ENCODE results near the gene TFB2M. TPM values are rescaled to one million over a fixed set of nuclear protein-coding genes. Genes with fewer than 3 reads are reported as not detected.

The TFB2M gene
- total RNA-seq: 10 to 100 TPM in 3 of 5 experiments, 1 to 10 TPM in 2; 9.5 to 12.2 (median 10.3) TPM
- polyA plus RNA-seq: 10 to 100 TPM; 12.1 to 18.2 TPM
- 10.5 reads per million, percentile 37 among the genes with 10 or more reads in this experiment for total RNA-seq

- intact Hi-C loops (cut with micrococcal nuclease): loop anchor here (1.0 to 10.0 kb wide), 18 partner anchors 35 to 1914 kb away; partner anchors contain the start of genes HNRNPU (in 2 of the 2), SMYD3 (in 2 of the 2), ZNF669 (in 2 of the 2) and COX20 (in 1 of the 2)
- Mint-ChIP-seq H3K27me3 (no peaks in the 10 kb centered on the region), H3K36me3 (peaks cover 0 to 10% (median 3%) of the 10 kb centered on the region in 5 donors), H3K4me3 (peak within 1 kb of the TSS; percentile 93 to 99 (median 98)), H3K27ac (peak within 1 kb of the TSS; percentile 90 to 99 (median 96)), H3K4me1 (peaks cover 35 to 61% (median 45%) of the 10 kb centered on the region in 7 donors), H3K9me3 (peaks cover 0 to 2% (median 0%) of the 10 kb centered on the region in 11 donors)
- ATAC-seq (peak; percentile 85), DNase-seq (peak; percentile 75 to 95 (median 89))
- CTCF ChIA-PET: interaction anchor here (0.6 to 1.0 kb wide), 3 partner anchors 13 to 59 kb away, joined by 3 to 5 read pairs (median 3); no protein-coding TSS in a partner anchor
- H3K4me3 ChIP-seq (ENCODE audit: low read length): peak within 1 kb of the TSS; percentile 84
- H3K9me3 ChIP-seq (ENCODE audit: control insufficient read depth in 2 of 3, low read length in 3 of 3): no peaks in the 10 kb centered on the region
- H3K27ac ChIP-seq (ENCODE audit: low read depth, low read length): peak within 1 kb of the TSS; percentile 89
- no peaks in the 10 kb centered on the region for H3K27me3 ChIP-seq (ENCODE audit: control insufficient read depth in 2 of 2, insufficient read depth in 2 of 2, low read length in 2 of 2)
- H3K4me1 ChIP-seq (ENCODE audit: control insufficient read depth in 2 of 2, insufficient read depth in 2 of 2, low read length in 2 of 2): peaks cover 33 to 46% of the 10 kb centered on the region in 2 donors
- POLR2A ChIA-PET: interaction anchor here (0.5 to 2.7 kb wide), 9 partner anchors 9 to 1702 kb away, joined by 3 to 10 read pairs (median 4); partner anchors contain the start of genes HNRNPU and SMYD3
- H3K36me3 ChIP-seq (ENCODE audit: control insufficient read depth in 2 of 3, insufficient read depth in 3 of 3, low read length in 3 of 3): peaks cover 0 to 21% (median 0%) of the 10 kb centered on the region in 3 experiments
Observed at GRCh38 chr1:246566128-246566812, at the start of gene TFB2M, which contains the start of gene CNST. TFB2M (minus strand) TSS chr1:246566261; CDS start chr1:246566138, 123 bp downstream. CNST (plus strand) TSS chr1:246566456; CDS start chr1:246591563, 25,107 bp downstream.

DNA sequence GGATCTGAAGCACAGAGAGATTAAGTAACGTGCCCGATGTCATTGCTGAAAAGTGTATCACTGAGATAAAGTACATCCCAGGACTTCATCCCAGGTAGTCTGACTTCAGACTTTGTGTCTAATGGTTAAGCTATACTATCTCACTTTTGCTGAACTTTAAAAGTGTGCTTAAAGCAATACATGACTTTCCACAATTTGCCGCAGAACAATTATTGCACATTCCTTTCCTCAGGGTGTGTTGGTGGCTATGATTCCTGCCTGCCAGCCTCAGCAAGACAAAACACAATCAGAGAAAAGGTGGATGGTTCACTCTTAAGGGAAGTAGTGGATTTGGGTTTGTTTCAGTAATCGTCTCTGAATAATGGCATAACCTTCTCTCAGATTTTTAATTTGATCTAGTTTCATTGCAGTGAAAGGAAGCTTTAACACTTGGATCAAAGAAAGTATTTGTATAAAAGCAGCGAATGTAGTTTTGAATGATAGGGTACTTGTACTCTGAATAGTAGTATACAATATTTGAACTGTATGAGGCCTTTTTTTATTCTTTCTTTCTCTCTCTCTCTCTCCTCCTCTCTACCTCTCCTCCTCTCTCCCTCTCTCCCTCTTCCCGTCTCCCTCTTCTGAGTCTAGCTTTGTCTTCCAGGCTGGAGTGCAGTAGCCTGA is 47.2 kb upstream of the TFB2M start:
- Mint-ChIP-seq H3K27me3 (no peaks in the 10 kb centered on the region), H3K27ac (peak overlapping the region; percentile 23 to 85 (median 73)), H3K4me3 (no peak overlapping the region), H3K4me1 (peaks cover 29 to 80% (median 76%) of the 10 kb centered on the region in 7 donors), H3K36me3 (peaks cover 0 to 33% (median 17%) of the 10 kb centered on the region in 5 donors), H3K9me3 (peaks cover 0 to 2% (median 0%) of the 10 kb centered on the region in 11 donors)
- H3K27ac ChIP-seq (ENCODE audit: low read depth, low read length): peak overlapping the region; percentile 24
- no peak for DNase-seq
- intact Hi-C loops (cut with micrococcal nuclease): no loop called here
- H3K4me1 ChIP-seq (ENCODE audit: control insufficient read depth in 2 of 2, insufficient read depth in 2 of 2, low read length in 2 of 2): peaks cover 0 to 8% of the 10 kb centered on the region in 2 donors
- POLR2A ChIA-PET: no interaction called here
- CTCF ChIA-PET: interaction anchor here (0.6 kb wide), 1 partner anchor 45 kb away, joined by 3 read pairs; no protein-coding TSS in a partner anchor
- ATAC-seq: no peak
- no peaks in the 10 kb centered on the region for H3K9me3 ChIP-seq (ENCODE audit: control insufficient read depth in 2 of 3, low read length in 3 of 3)
- H3K27me3 ChIP-seq (ENCODE audit: control insufficient read depth in 2 of 2, insufficient read depth in 2 of 2, low read length in 2 of 2): no peaks in the 10 kb centered on the region
- no peak overlapping the region for H3K4me3 ChIP-seq (ENCODE audit: low read length)
- H3K36me3 ChIP-seq (ENCODE audit: control insufficient read depth in 2 of 3, insufficient read depth in 3 of 3, low read length in 3 of 3): peaks cover 0 to 4% (median 0%) of the 10 kb centered on the region in 3 experiments

DNA sequence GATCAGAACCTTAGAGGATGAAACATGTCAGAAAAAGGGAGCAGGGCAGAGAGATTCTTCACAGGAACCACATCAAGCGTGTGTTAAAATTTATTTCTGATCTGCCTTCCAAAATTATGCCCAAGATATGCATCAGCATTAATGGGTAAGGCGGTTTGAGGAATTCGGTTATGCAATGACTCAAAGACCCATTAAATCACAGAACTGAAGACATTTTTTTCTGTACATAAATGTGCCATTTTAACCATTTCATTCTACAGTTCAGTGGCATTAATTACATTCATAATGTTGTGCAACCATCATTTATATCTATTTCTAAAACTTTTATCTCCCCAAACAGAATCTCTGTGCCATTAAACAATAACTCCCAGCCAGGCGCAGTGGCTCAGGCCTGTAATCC is 43.6 kb upstream of the TFB2M start:
- Histone ChIP-seq H3K4me3 (ENCODE audit: low read length) (no peak overlapping the region), H3K4me1 (ENCODE audit: control insufficient read depth in 2 of 2, insufficient read depth in 2 of 2, low read length in 2 of 2) (peaks cover 0 to 8% of the 10 kb centered on the region in 2 donors), H3K27ac (ENCODE audit: low read depth, low read length) (no peak overlapping the region), H3K36me3 (ENCODE audit: control insufficient read depth in 2 of 3, insufficient read depth in 3 of 3, low read length in 3 of 3) (no peaks in the 10 kb centered on the region), H3K9me3 (ENCODE audit: control insufficient read depth in 2 of 3, low read length in 3 of 3) (no peaks in the 10 kb centered on the region), H3K27me3 (ENCODE audit: control insufficient read depth in 2 of 2, insufficient read depth in 2 of 2, low read length in 2 of 2) (no peaks in the 10 kb centered on the region)
- ATAC-seq (no peak), DNase-seq (no peak)
- peaks cover 33 to 85% (median 64%) of the 10 kb centered on the region in 7 donors for H3K4me1 Mint-ChIP-seq
- ChIA-PET CTCF (no interaction called here), POLR2A (no interaction called here)
- H3K9me3 Mint-ChIP-seq: peaks cover 0 to 4% (median 0%) of the 10 kb centered on the region in 11 donors
- H3K4me3 Mint-ChIP-seq: peak overlapping the region in 6 of 10 donors; percentile 8 to 48 (median 40)
- H3K27me3 Mint-ChIP-seq: no peaks in the 10 kb centered on the region
- H3K36me3 Mint-ChIP-seq: peaks cover 0 to 37% (median 11%) of the 10 kb centered on the region in 5 donors
- peak overlapping the region in 7 of 9 donors; percentile 23 to 85 (median 72) for H3K27ac Mint-ChIP-seq
- intact Hi-C loops (cut with micrococcal nuclease): loop anchor here in 1 of 2 donors (2.0 kb wide), 1 partner anchor 13 kb away; no protein-coding TSS in a partner anchor

GRCh38 chr1:246608616-246609376 is 42.7 kb upstream of the TFB2M start:
- peaks cover 0 to 4% (median 0%) of the 10 kb centered on the region in 11 donors for H3K9me3 Mint-ChIP-seq
- no peak overlapping the region for H3K4me3 ChIP-seq (ENCODE audit: low read length)
- peaks cover 0 to 39% (median 11%) of the 10 kb centered on the region in 5 donors for H3K36me3 Mint-ChIP-seq
- intact Hi-C loops (cut with micrococcal nuclease): no loop called here
- peaks cover 0 to 8% of the 10 kb centered on the region in 2 donors for H3K4me1 ChIP-seq (ENCODE audit: control insufficient read depth in 2 of 2, insufficient read depth in 2 of 2, low read length in 2 of 2)
- no peaks in the 10 kb centered on the region for H3K27me3 Mint-ChIP-seq
- no peaks in the 10 kb centered on the region for H3K27me3 ChIP-seq (ENCODE audit: control insufficient read depth in 2 of 2, insufficient read depth in 2 of 2, low read length in 2 of 2)
- H3K4me3 Mint-ChIP-seq: peak overlapping the region in 4 of 10 donors; percentile 8 to 48 (median 30)
- peak overlapping the region in 8 of 9 donors; percentile 23 to 81 (median 58) for H3K27ac Mint-ChIP-seq
- ChIA-PET CTCF (no interaction called here), POLR2A (interaction anchor here (1.0 kb wide), 1 partner anchor 12 kb away, joined by 3 read pairs; no protein-coding TSS in a partner anchor)
- peaks cover 32 to 83% (median 61%) of the 10 kb centered on the region in 7 donors for H3K4me1 Mint-ChIP-seq
- H3K9me3 ChIP-seq (ENCODE audit: control insufficient read depth in 2 of 3, low read length in 3 of 3): no peaks in the 10 kb centered on the region
- DNase-seq (no peak), ATAC-seq (peak; percentile 91)
- H3K36me3 ChIP-seq (ENCODE audit: control insufficient read depth in 2 of 3, insufficient read depth in 3 of 3, low read length in 3 of 3): no peaks in the 10 kb centered on the region
- H3K27ac ChIP-seq (ENCODE audit: low read depth, low read length): no peak overlapping the region

DNA sequence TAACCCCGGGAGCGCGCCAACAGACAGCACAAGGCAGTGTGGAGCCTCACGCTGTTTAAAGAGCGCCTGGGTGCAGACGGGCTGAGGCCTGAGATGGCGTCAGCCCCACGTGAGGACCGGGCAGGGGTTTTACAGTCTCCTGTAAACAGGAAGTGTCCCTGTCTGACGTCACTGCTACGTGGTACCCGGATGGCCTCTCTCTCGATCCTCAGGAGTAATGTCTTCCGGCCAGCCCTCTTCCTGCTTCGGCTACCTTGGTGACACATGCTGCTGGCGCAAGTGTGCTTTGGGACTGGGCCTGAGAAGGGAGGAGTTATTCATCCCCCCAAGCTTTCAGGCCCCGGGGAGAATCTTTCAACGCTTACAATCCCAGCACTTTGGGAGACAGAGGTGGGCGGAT is 41.4 kb upstream of the TFB2M start:
- Mint-ChIP-seq H3K27me3 (no peaks in the 10 kb centered on the region), H3K4me1 (peaks cover 32 to 84% (median 67%) of the 10 kb centered on the region in 7 donors), H3K36me3 (peaks cover 0 to 44% (median 16%) of the 10 kb centered on the region in 5 donors), H3K4me3 (peak overlapping the region in 3 of 10 donors; percentile 6 to 41 (median 31)), H3K9me3 (peaks cover 0 to 4% (median 0%) of the 10 kb centered on the region in 11 donors), H3K27ac (peak overlapping the region in 2 of 9 donors; percentile 38 to 72)
- intact Hi-C loops (cut with micrococcal nuclease): no loop called here
- Histone ChIP-seq H3K27ac (ENCODE audit: low read depth, low read length) (no peak overlapping the region), H3K9me3 (ENCODE audit: control insufficient read depth in 2 of 3, low read length in 3 of 3) (no peaks in the 10 kb centered on the region), H3K36me3 (ENCODE audit: control insufficient read depth in 2 of 3, insufficient read depth in 3 of 3, low read length in 3 of 3) (no peaks in the 10 kb centered on the region), H3K4me3 (ENCODE audit: low read length) (no peak overlapping the region), H3K27me3 (ENCODE audit: control insufficient read depth in 2 of 2, insufficient read depth in 2 of 2, low read length in 2 of 2) (no peaks in the 10 kb centered on the region), H3K4me1 (ENCODE audit: control insufficient read depth in 2 of 2, insufficient read depth in 2 of 2, low read length in 2 of 2) (peaks cover 3 to 11% of the 10 kb centered on the region in 2 donors)
- ChIA-PET POLR2A (no interaction called here), CTCF (no interaction called here)
- no peak for ATAC-seq
- DNase-seq: no peak
